CD4-positive, alpha-beta T cell treated with Interleukin-17A for 1 hour (primary cell): ENCODE data around the gene GP2.

Experiments used
- DNase-seq: peaks from one replicate; pipeline ENCODE4 v3.0.0-alpha.2; 2020

Gene GP2

GRCh38 chr16:20303012-20303411 is 24.3 kb downstream of the GP2 start:
- no peak for DNase-seq

DNA sequence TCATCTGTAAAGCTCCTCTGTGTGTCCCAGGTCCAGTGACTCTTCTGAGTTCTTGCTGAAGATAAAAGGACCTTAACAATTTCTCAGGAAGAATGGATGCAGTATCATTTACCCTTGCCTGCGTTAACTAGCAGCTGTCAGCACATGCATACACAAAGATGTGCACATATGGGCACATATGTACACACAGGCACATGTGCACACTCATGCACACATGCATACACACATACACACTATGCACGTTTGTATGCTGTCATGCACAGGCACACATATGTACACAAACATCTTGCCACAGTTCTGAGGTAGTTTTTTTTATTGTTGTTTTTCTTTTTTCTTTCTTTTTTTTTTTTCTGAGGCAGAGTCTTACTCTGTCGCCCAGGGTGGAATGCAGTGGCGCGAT is 24.9 kb downstream of the GP2 start:
- no peak for DNase-seq

DNA sequence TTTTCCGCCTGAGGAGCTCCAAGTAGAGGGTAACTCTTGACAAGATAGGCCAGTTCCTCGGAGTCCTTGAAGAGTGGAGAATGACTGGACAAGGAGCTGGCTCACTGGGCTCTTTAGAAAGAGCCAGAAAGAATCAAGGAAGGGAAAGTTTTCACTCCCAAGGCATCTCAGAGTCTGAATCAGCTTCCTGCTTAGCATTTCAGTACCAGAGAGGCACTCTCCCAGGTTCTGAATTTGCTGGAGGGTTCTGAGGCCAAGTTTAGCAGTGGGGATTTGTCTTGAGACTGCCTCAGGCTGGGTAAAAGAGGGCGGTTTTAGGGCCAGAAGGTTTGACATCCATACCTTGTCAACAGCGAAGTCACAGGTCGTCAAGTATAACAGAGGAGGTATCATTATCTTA is 25.5 kb downstream of the GP2 start:
- no peak for DNase-seq

- peak; percentile 13 for DNase-seq
Measured at GRCh38 chr16:20300312-20301097, 26.8 kb downstream of the GP2 start.

DNA sequence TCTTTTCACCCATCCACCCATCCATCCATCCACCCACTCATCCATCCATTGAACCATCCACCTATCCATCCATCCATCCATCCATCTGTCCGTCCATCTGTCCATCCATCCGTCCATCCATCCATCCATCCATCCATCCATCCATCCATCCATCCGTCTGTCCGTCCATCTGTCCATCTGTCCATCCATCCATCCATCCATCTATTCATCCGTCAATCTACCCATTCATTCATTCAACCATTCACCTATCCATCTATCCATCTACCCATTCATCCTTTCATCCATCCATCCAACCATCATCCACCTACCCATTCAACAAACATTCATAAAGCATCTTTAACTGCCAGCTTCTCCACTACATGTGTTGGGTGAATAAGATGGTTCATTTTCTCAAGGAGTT is 28.9 kb downstream of the GP2 start:
- DNase-seq: no peak

DNA sequence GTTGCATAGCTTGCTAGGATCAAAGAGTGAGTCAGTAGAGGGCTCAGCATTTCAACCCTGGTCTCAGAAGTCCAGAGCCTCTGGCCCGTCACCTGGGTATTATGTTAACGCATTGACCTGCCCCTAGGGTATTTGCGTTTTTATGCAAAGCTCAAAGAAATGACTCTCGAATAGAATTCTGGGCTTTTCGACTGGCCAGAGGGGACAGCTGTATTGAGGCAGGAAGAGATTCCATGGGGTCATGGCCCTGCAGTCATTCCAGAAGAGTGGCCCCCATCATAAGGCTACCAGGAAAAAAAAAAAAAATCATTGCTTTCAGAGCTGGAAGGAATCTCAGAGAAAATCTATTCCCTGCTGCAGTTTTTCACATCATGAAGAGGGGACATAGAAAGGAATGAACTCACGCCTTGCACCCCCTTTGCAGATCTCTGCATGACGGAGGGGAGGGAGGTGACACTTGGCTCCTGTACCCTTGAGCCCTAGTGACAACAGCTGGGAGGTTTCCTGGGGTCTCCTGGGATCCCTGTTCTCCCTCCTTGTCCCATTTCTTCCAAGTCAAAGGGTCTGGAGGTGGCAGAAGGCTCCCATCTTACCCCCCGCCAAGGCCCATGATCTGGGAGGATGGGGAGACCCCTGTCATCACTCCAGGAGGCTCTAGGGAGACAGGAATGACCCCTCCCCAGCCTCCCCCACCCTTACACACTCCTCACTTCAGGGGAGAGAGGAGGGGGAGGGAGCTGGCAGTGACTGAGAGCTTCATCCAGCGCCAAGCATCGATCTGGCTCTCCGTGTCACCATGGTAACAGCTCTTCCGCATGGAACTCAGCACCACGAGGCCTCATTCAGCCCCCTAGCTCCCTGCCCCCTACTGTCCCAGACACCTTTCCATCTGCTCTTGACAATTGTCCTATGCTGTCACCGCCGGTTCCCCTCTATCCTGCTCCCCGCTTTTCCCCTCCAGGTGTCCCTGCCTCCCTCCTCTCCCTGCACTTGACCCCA is 35.8 kb downstream of the GP2 start:
- DNase-seq: no peak

DNA sequence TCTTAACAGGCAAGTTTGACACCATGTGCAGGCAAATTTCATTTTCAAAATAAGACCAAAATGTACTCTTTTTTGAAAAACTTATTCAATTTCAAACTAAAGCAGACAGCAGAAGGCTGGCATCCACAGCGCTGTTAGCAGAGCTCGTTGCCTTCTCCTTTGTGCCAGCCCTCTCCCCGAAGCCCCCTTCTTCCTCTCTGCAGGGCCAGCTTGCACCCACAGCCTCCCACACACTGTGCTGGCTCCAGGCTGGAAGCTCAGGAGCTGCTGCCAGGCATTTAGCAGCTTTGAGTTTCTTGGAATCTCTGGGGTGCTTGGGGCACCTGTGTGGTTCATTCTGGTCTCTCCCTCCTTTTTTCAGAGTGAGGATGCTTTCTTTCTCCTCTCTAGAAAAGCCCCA is 37.7 kb downstream of the GP2 start:
- DNase-seq: no peak

DNA sequence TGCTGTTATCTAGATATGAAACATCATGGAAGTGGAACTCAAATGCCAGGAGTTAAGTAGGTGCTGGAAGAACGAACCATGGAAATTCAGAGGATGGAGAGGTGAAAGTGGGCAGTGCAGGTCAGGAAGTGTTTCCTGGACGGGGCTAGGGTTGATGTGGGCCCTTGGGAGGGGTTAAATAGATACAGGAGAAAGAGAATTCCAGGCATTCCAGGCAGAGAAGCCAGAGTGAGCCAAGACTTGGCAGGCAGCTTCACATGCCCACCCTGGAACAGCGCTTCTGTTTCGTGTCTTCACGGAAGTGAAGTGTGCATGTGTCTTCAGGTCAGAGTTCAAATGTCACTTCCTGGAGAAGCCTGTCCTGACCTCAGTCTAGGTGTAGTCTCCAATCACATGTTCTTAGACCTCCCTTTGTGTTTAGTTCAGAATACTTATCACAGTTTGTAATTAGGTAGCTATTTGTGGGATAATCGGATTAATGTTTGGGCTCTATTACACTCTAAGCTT is 41.3 kb downstream of the GP2 start:
- no peak for DNase-seq

GRCh38 chr16:20280259-20280658 is 47.1 kb downstream of the GP2 start:
- no peak for DNase-seq

- no peak for DNase-seq
Measured at GRCh38 chr16:20271893-20272292, 55.4 kb downstream of the GP2 start.

DNA sequence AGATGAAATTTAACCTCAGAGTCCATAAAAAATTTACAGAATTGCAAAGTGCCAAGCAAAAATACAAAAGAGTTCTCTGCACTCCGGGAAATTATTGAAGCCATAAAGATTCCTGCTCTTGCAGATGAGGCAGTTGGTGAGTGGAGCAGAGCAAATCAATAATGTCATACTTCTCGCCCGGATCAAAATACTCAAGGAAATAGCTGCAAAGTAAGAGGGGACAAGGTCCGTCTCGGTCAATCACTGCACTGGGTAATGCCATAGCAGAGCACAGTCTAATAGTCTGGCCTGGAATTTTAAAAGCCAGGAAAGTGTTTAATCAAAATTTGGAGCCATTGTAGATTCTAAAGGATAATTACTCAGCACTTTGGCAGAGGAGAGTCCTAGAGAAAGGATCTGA is 58.9 kb downstream of the GP2 start:
- DNase-seq: no peak

DNA sequence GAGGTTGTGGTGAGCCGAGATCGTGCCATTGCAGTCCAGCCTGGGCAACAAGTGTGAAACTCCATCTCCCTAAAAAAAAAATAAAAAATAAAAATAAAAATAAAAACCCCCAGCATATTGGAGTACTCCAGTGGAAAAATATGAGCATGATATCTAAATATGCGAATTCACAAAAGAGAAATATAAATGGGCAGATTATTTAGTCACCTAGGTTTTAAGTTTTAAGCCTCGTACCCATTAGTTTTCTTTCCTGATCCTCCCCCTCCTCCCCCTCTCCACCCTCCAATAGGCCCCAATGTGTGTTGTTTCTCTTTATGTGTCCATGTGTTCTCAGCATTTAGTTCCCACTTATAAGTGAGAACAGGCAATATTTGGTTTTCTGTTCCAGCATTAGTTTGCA is 62.3 kb downstream of the GP2 start:
- no peak for DNase-seq

DNA sequence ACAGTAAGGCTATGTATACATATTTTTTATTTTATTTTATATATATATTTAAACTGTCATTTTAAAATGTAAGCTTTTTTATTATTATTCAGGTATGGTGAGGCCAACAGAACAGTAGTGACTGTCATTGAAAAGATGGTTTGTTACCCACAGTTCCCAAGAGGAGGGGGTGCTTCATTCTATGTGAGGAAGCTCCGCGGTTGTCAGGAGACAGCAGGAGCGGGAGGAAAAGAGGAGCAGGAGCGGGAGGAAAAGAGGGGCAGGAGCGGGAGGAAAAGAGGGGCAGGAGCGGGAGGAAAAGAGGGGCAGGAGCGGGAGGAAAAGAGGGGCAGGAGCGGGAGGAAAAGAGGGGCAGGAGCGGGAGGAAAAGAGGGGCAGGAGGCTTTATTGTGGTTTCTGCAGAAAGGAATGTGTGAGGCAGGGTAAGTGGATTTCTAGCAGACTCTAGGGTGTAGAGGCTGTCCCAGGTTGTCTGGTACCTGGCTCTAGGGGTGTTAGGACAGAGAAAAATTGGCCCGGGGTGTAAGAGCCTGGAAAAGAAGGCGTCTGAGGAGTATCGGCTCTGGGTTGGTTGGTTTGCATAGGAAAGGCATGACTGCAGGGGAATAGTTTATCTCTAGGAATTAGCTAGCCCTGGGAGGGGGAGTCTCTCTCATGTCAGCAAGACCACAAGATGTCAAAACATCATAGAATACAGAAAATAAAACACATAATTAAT is 64.0 kb downstream of the GP2 start:
- no peak for DNase-seq

DNA sequence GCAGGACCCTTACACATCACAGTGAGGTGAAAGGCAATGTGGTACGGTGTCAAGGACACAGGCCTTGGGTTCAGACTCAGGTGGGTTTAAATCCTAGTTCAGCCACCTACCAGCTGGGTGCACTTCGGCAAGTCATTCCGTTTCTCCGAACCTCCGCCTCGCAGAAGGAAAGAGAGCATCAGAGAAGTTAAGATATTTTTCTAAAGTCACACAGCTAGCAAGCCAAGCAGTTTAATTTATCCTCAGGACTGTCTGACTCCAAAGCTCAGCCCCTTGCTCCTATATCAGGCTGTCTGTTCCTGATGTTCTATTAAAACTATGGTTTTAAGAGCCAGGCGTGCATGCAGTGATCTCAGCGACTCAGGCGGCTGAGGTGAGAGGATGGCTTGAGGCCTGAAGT is 65.1 kb downstream of the GP2 start:
- DNase-seq: no peak

GRCh38 chr16:20260215-20261009 is 66.9 kb downstream of the GP2 start:
- DNase-seq: no peak
